SK-N-SH (cell line): ENCODE measurements around the gene ACP4.

Source experiments
- EP300 ChIP-seq, 2 experiments: IDR thresholded peaks; 2 replicates each; pipeline versions ENCODE4 v1.4.0 to v1.6.1; 2012; ENCODE audit warnings: borderline replicate concordance in 1 of 2, low read depth in 1 of 2, low read length in 1 of 2
- GABPA ChIP-seq: IDR thresholded peaks from 2 replicates; pipeline ENCODE4 v1.4.0; 2012; ENCODE audit warnings: low read depth, mild to moderate bottlenecking
- POLR2AphosphoS5 ChIP-seq: IDR thresholded peaks from 2 replicates; pipeline ENCODE4 v1.6.1; 2012; ENCODE audit warnings: low read depth, low read length
- RAD21 ChIP-seq: IDR thresholded peaks from 2 replicates; pipeline ENCODE4 v1.6.1; 2012; ENCODE audit warnings: mild to moderate bottlenecking, low read length
- RCOR1 ChIP-seq: fragments of 150-350 bp; IDR thresholded peaks from 2 replicates; pipeline ENCODE4 v1.6.1; 2017; ENCODE audit warnings: antibody characterized with exemption, low read length
- REST ChIP-seq: IDR thresholded peaks from 2 replicates; pipeline ENCODE4 v1.6.1; 2012; ENCODE audit warnings: mild to moderate bottlenecking, low read depth, low read length, moderate library complexity
- RXRA ChIP-seq: IDR thresholded peaks from 2 replicates; pipeline ENCODE4 v1.4.0; 2012; ENCODE audit warnings: low read depth, mild to moderate bottlenecking, borderline replicate concordance
- TF ChIP-seq, protein P1 (sequence below): fragments of 200-600 bp; sonication (generic); IDR thresholded peaks from 2 replicates; pipeline ENCODE4 v1.6.1; 2017; ENCODE audit warnings: antibody characterized with exemption, mild to moderate bottlenecking, moderate library complexity
- TF ChIP-seq, protein P2 (sequence below): IDR thresholded peaks from 2 replicates; pipeline ENCODE4 v1.4.0; 2012; ENCODE audit warnings: low read depth
- TF ChIP-seq, protein P3 (sequence below): fragments of 150-350 bp; IDR thresholded peaks from 2 replicates; pipeline ENCODE4 v1.6.1; 2017; ENCODE audit warnings: antibody characterized with exemption, low read length, low read depth, borderline replicate concordance

DNA sequence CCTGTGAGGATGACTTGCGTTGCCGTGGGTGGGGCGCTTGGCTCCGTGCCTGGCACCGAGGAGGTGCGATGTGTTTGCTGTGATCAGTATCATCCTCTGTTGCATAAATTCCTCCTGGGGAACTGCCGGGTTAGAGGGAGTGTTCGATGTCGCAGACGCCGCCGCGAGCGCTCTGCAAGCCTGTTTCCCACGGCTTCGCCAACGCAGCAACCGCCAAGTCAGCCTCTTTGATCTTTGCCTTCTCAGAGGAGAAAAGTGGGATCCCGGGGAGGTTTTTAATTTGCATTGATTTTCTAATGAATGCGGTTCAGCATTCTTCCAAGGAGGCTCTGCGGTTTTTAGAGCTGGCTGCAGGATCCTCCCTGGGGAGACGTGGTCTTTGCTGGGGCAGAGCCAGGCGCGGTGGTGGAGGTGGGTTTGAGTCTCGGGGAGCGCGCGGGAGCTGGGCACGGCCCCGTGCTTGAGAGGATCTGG, 12.3 kb upstream of the ACP4 start:
- TF ChIP-seq, protein P1, sequence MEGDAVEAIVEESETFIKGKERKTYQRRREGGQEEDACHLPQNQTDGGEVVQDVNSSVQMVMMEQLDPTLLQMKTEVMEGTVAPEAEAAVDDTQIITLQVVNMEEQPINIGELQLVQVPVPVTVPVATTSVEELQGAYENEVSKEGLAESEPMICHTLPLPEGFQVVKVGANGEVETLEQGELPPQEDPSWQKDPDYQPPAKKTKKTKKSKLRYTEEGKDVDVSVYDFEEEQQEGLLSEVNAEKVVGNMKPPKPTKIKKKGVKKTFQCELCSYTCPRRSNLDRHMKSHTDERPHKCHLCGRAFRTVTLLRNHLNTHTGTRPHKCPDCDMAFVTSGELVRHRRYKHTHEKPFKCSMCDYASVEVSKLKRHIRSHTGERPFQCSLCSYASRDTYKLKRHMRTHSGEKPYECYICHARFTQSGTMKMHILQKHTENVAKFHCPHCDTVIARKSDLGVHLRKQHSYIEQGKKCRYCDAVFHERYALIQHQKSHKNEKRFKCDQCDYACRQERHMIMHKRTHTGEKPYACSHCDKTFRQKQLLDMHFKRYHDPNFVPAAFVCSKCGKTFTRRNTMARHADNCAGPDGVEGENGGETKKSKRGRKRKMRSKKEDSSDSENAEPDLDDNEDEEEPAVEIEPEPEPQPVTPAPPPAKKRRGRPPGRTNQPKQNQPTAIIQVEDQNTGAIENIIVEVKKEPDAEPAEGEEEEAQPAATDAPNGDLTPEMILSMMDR, result no peak
- TF ChIP-seq, protein P2, sequence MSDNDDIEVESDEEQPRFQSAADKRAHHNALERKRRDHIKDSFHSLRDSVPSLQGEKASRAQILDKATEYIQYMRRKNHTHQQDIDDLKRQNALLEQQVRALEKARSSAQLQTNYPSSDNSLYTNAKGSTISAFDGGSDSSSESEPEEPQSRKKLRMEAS, result no peak
- TF ChIP-seq RAD21 (no peak), GABPA (no peak), POLR2AphosphoS5 (no peak), REST (no peak), RXRA (no peak), RCOR1 (no peak), EP300 (IDR thresholded peaks at IDR 0.05; ENCODE audit: borderline replicate concordance in 1 of 2, low read depth in 1 of 2, low read length in 1 of 2) (no peak)
- TF ChIP-seq, protein P3, sequence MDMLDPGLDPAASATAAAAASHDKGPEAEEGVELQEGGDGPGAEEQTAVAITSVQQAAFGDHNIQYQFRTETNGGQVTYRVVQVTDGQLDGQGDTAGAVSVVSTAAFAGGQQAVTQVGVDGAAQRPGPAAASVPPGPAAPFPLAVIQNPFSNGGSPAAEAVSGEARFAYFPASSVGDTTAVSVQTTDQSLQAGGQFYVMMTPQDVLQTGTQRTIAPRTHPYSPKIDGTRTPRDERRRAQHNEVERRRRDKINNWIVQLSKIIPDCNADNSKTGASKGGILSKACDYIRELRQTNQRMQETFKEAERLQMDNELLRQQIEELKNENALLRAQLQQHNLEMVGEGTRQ, result no peak
